Right renal cortex interstitium (tissue), 3 donors: Measurements from ENCODE around the gene MAP3K5. TPM values are rescaled to one million over a fixed set of nuclear protein-coding genes. Genes with fewer than 3 reads are reported as not detected.
"Not testable (repeated sequence)": the region's sequence is repeated elsewhere in the genome, so short reads cannot be mapped to it uniquely, and the experiment has no call there.

Experiments used
- DNase-seq, 3 donors: peaks; one replicate each; pipeline ENCODE4 v3.0.0-alpha.2; 2013; ENCODE audit warnings: low read depth in 3 of 3, low spot score in 2 of 3
- polyA plus RNA-seq, 3 donors: library from polyadenylated mRNA; unstranded; fragments of 120-200 nt; gene quantifications; one replicate each; pipeline ENCODE4 v1.2.1, GENCODE V29; 2013; ENCODE audit not compliant: insufficient read length in 3 of 3

The MAP3K5 gene, protein sequence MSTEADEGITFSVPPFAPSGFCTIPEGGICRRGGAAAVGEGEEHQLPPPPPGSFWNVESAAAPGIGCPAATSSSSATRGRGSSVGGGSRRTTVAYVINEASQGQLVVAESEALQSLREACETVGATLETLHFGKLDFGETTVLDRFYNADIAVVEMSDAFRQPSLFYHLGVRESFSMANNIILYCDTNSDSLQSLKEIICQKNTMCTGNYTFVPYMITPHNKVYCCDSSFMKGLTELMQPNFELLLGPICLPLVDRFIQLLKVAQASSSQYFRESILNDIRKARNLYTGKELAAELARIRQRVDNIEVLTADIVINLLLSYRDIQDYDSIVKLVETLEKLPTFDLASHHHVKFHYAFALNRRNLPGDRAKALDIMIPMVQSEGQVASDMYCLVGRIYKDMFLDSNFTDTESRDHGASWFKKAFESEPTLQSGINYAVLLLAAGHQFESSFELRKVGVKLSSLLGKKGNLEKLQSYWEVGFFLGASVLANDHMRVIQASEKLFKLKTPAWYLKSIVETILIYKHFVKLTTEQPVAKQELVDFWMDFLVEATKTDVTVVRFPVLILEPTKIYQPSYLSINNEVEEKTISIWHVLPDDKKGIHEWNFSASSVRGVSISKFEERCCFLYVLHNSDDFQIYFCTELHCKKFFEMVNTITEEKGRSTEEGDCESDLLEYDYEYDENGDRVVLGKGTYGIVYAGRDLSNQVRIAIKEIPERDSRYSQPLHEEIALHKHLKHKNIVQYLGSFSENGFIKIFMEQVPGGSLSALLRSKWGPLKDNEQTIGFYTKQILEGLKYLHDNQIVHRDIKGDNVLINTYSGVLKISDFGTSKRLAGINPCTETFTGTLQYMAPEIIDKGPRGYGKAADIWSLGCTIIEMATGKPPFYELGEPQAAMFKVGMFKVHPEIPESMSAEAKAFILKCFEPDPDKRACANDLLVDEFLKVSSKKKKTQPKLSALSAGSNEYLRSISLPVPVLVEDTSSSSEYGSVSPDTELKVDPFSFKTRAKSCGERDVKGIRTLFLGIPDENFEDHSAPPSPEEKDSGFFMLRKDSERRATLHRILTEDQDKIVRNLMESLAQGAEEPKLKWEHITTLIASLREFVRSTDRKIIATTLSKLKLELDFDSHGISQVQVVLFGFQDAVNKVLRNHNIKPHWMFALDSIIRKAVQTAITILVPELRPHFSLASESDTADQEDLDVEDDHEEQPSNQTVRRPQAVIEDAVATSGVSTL (N-terminal part only)
- polyA plus RNA-seq: 1 to 10 TPM; 6.1 to 6.5 (median 6.2) TPM

DNA sequence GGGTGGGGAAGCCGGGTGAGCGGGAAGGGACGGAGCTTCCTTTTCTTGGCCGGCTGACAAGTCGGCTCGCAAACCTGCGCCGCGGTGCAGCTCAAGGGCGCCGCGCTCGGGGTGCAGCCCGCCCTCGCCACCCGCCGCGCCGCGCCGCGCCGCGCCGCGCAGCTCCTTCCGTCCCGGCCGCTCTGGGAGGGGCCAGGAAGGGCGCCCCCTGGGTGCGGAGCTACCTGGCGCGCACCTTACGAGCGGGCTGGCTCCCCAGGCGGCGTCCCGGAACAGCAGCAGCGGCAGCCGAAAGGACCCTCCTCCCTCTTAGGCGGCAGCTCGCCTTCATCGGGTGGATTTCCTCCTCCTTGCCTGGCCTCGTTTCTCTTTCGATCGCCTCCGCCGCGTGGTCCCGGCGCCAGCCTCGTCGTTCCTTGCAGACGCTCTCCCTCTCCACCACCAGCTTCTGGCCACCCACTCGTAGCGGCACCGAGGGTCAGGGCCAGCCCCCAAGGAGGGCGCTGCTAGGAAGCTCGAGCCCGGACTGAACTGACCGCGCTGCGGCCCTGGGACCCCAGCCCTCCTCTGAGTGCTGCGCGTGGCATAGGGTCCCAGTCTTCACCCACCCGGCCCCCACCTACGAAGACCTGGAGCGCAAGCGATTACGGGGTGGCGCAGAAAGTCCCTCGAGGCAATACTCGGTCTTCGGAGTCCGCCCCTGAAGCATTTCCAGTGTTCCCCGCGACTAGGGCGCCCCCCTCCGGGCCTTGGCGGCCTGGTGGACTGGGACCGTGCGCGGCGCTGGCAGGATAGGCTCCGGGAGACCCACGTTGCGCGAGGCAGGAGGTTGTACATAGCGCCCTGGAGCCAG is at the start of gene MAP3K5:
Gene MAP3K5 (minus strand): TSS at position 68 of the 853 bp plus-strand sequence. CDS start 320 bp downstream, outside the sequence.
- DNase-seq: peak; percentile 69 to 81 (median 69)

DNA sequence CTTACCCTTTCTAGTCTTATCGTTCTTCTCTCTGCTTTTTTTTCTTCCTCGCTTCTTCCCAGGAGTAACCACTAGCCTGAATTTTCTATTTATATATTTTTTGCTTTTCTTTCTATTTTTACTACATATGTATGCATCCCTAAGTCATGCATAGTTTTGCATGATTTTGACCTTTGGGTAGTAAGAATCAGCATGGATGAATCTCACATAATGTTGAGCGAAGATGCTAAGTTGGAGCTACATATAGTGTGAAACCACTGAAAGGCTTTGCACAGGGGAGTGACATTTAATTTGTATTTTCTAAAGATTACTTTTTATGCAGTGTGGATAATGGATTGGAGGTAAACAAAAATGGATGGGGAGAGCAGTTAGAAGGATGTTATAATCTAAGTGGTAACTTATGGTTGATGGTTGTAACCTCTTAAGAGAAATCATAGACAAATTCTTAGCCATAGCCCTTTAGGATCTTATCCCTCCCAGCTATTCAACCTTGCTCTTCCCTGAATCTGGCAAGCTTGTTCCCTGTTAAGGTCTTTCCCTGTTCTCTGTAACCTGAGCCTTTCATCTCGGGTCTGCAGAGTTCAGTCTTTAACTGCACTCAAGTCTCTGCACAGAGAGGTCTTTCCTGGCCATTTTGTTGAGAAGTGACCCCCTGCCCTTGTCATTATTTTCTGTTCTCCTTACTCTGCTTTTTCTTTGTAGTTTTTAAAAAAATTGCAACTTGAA is 48.2 kb upstream of the MAP3K5 start:
- DNase-seq: no peak

DNA sequence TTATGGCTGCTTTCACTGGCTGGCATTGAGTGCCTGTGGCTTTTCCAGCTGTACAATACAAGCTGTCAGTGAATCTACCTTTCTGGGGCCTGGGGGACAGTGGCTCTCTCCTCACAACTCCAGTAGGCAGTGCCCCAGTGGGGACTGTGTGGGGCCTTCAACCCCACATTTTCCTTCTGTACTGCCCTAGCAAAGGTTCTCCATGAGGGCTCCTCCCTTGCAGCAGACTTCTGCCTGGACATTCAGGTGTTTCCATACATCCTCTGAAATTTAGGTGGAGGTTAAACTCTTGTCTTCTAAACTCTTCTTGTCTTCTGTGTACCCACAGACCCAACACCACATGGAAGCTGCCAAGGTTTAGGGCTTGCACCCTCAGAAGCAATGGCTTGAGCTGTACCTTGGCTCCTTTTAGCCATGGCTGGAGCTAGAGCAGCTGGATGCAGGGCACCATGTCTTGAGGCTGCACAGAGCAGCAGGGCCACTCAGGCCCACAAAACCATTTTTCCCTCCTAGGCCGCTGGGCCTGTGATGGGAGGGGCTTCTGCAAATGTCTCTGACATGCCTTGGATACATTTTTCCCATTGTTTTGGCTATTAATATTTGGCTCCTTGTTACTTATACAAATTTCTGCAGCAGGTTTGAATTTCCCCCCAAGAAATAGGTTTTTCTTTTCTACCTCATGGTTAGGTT is 39.7 kb upstream of the MAP3K5 start:
- no peak for DNase-seq

DNA sequence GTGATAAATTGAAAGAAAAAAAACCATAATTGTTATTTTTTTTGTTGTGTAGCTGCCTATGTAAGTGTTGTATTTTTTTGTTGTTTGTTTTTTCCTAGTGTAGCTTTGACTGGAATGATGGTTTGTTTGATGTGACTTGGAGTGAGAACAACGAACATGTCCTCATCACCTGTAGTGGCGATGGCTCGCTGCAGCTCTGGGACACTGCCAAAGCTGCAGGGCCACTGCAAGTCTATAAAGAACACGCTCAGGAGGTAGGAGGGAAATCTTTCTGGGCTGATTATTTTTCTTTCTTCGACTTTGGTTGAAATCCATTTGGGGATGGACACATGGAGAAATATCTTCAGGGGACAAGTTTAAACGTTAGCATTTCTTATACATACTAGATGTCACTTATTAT is 33.9 kb upstream of the MAP3K5 start:
- DNase-seq: no peak

DNA sequence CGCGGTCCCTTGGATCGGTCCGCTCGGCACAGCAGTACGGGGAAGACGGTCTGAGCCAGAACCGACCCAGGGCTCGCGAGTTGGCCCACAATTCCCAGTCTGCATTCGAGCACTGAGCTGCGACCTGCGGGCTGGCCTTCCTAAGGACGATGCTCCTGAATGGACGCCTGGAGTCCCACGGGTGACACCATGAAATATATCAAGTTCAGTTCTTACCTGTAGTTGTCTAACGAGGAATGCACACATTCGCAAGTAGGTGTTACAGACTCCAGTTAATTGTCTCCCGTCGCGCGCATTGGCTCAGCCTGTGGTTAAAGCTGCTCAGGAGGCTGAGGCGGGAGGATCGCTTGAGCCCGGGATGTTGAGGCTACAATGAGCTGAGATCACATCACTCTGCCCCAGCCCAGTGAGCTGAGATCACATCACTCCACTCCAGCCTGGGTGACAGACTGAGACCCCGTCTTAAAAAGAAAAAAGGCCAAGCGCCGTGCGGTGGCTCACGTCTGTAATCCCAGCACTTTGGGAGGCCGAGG is 30.9 kb upstream of the MAP3K5 start:
- DNase-seq: peak in 1 of 3 donors; percentile 13

DNA sequence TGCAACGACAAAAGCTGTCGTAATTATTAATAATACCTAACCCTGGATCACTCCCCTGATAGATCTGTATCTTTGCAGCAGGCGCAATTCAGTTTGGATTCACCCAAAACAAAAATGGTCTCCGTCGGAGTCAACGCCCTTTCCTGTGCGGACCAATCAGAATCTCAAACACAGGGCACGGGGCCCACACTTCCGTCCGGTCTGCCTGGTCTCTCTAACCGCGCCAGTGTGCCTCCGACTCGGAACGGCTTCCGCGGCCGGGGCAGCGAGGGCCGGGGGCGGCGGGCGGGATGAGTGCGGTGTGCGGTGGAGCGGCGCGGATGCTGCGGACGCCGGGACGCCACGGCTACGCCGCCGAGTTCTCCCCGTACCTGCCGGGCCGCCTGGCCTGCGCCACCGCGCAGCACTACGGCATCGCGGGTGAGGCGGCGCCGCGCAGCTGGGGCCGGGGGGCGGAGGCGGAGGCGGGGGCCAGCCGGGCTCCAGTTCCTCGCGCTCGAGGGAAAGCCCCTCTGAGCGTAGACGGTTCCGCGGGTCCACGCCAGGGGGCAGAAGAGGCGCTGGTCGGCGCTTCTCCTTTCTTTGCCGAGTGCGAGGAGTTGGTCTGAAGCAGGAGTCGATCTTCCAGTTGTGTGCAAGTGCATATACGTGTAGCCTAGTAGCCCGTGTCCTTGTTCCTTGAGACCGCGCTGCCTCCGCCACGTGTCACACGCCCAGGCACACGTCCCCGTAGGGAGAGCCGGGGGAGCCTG is 30.3 kb upstream of the MAP3K5 start, which contains the start of gene PEX7:
Gene PEX7 (plus strand): TSS at position 217 of the 752 bp plus-strand sequence. CDS start 74 bp downstream, at position 291.
- DNase-seq: peak; percentile 74 to 90 (median 79)

DNA sequence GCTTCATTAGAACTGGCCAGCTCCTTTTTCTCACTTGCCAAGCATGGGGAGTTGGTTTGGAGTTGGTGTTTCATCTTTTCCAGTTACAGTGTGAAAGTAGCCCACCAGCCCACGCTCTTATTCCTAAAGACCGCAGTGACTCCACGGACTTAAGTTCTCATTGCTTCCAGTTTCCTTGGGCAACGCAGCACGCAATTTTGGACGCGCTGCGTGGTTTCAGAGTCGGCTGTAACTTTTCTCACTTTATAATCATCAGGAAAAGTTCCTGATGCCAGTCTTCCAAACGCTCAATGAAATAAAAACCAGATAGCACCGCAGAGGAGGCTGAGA is 29.7 kb upstream of the MAP3K5 start:
- DNase-seq: peak in 1 of 3 donors; percentile 15

DNA sequence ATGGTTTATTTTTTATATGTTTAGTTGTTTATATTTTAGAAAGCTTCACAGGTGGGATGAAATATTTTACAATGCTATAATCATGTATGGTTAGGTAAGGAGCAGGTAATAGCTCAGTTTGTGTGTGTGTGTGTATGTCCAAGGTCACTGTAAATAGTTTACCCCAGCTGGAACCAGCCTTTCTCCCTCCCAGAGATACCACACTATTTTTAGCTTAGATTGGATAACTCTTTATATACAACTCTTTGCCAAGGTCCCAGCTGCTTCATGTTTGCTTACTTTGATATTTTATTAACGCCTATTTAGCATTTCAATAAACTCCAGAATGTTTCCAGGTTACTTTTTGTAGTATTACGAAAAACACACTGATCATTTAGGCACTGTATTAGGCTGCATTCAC is 28.3 kb upstream of the MAP3K5 start:
- no peak for DNase-seq

DNA sequence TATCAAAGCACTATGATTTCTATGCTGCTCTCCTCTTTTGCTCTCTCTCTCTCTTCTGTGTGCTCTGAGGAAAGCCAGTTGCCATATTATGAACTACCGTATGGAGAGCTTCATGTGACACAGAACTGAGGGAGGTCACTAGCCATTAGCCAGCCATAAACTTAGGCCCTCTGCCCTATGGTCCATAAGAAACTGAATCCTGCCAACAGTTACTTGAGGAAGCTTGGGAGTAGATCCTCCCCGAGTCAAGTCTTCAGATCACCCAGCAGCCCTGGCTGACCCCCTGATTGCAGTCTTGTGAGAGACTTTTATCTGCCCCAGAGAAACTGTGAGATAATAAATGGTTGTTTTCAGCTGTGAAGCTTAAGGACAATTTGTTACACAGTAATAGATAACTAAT is 24.4 kb upstream of the MAP3K5 start:
- DNase-seq: no peak

DNA sequence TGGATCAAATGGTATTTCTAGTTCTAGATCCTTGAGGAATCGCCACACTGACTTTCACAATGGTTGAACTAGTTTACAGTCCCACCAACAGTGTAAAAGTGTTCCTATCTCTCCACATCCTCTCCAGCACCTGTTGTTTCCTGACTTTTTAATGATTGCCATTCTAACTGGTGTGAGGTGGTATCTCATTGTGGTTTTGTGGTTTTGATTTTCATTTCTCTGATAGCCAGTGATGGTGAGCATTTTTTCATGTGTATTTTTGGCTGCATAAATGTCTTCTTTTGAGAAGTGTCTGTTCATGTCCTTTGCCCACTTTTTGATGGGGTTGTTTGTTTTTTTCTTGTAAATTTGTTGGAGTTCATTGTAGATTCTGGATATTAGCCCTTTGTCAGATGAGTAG is 23.3 kb upstream of the MAP3K5 start:
- DNase-seq: not testable (repeated sequence)

DNA sequence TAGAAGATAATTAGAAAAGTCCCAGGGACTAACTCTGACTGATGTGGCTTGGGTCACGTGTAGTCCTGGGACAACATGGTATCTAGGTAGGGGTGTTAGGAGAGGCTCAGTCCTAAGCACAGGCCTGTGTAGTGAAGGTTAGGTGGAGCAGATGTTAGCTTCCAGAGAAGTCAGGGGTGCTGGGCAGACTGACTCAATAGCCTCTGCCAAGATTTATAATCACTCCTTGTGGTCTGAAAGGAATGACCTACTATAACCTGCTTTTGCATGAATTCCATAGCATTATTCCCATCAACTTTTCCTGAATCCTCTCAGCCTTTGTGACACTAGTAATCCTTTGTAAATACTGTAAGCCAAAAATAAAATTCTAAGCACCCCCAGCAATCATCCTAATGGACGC is 19.9 kb upstream of the MAP3K5 start:
- no peak for DNase-seq

DNA sequence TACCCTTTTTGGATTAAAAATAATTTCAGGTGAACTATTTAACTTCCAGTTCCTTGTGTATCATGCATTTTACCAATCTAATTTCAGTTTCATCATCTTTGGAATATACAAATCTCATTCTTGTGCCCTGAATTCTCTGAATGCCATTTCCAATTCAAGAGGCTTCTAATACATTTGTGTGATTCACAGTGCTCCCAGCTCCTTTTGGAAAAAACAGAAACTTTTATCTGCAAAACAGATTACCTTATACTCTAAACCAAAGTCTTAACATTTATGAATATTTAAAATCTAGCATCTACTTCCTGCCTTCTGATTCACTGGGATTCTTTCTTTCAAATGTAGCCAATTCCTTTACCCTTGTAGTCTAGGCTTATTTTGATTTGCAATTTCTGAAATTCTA is 19.0 kb upstream of the MAP3K5 start:
- DNase-seq: no peak

DNA sequence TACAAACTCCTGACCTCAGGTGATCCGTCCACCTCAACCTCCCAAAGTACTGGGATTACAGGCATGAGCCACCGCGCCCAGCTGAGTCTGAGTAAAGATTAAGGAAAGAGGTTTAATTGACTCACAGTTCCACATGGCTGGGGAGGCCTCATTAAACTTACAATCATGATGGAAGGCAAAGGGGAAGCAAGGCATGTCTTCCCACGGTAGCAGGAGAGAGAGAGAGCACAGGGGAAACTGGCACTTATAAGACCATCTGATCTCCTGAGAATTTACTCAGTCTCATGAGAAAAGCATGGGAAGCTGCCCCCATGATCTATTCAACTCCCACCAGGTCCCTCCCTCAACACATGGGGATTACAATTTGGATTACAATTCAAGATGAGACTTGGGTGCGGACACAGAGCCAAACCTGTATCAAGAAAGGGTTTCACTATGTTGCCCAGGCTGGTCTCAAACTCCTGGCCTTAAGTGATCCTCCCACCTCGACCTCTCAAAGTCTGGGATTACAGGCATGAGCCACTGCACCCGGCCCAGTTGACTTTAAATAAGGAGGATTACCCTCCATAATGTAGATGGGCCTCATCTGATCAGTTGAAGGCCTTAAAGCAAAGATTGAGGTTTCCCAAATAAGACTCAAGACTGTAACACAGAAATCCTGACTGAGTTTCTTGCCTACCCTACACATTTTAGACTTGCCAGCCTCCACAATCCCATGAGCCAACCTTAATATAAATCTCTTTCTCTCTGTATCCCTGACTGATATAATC is 17.0 kb upstream of the MAP3K5 start:
- DNase-seq: no peak

DNA sequence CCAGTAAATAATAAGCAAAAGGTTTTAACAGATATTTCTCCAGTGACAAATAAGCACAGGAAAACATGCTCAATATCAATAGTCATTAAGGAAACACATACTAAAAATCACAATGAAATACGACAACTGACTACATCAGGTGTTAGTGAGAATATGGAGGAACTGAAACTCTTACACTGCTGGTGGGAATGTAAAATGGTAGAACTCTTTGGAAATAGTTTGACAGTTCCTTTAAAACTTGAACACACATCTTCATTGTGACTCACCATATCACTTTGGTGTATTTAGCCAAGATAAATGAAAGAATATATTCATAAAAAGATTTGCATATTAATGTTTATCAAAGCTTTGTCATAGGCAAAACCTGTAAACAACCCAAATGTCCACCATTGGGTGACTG is 11.3 kb upstream of the MAP3K5 start:
- DNase-seq: no peak

DNA sequence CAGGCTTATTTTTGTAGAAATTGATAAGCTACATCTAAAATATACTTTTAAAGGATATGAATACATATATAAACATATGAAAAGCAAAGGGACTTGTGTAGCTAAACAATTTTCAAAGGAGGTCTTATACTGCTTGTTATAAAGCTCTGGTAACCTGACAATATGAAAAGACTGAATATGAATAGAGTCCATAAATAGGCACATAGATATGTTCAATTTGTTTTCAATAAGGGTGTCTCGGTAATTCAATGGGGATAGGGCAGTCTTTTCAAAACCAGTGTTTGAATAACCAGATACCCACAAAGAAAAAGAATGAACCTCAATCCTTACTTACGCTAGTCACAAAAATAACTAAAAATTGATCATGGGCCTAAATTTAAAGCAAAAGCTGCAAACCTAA is 9.3 kb upstream of the MAP3K5 start:
- DNase-seq: no peak

DNA sequence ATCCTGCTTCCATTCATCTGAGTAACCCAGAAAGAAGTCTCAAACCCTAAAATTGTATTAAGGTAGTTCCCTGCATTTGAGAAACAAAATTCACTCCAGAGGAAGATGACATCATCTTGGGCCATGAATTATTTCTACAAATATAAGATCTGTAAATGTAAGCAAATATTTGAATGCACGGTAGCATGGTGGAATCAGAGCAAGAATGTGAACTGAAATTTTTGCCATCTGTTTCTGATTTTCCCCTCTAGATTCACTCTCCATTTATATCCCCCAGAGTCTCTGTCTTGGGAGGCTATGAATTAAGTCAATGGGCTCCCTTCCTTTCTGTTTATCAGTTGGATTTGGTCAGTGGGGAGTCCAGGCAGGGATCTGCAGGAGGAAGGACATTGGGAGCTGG is 5.8 kb upstream of the MAP3K5 start:
- DNase-seq: no peak

DNA sequence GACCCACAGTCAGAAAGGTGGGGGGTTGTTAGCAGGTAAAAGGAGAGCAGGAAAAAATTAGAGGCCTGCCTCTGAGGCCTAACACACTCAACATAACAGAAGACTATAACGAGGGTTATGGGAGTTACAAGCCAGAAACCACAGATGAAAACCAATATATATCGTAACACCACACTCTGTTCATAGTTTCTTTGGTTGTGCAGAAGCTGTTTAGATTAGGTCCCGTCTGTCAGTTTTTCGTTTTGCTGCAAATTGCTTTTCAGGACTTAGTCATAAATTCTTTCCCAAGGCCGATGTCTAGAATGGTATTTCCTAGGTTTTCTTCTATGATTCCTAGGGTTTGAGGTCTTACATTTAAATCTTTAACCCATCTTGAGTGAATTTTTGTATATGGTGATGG is 3.7 kb upstream of the MAP3K5 start:
- no peak for DNase-seq
